ENCODE data around the gene CTXND1.
"Not testable (repeated sequence)": the region's sequence is repeated elsewhere in the genome, so short reads cannot be mapped to it uniquely, and the experiment has no call there.

CTXND1 gene

GRCh38 chr15:80252121-80252518 lies at the start of gene CTXND1:
Gene CTXND1, minus strand, starts transcription at chr15:80252213. Its CDS starts 50,264 bp downstream, at chr15:80201949.
- peak; percentile 22 for DNase-seq

DNA sequence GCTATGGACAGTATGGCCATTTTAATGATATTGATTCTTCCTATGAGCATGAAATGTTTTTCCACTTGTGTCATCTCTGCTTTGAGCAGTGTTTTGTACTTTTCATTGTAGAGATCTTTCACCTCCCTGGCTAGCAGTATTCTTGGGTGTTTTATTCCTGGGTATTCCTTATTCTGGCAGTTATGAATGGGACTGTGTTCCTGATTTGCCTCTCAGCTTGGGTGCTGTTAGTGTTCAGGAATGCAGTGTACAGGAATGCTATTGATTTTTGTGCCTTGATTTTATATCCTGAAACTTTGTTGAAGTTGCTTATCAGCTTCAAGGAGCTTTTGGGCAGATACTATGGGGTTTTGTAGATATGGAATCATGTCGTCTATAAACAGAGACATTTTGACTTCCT lies 49.5 kb upstream of the CTXND1 start:
- DNase-seq: no peak

GRCh38 chr15:80295777-80296176 lies 43.8 kb upstream of the CTXND1 start:
- not testable (repeated sequence) for DNase-seq

DNA sequence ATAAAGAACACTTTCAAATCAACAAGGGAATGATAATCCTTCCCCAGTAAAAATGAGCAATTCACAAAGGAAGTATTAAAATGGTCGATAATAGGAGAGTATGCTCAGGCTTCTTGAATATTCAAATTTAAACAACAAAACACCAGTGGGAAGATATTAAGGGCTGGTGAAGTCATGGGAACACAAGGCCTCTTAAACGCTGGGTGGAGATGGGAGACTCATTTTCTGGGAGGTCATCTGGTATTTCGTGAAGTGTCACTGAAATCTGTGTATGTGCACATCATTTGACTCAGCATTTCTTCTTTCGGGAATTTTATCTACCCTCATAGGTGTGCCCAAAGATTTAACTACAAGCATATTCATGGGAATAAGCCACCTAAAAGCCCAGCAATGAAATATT lies 40.1 kb upstream of the CTXND1 start:
- no peak for DNase-seq

GRCh38 chr15:80290891-80291290 lies 38.9 kb upstream of the CTXND1 start:
- DNase-seq: not testable (repeated sequence)

DNA sequence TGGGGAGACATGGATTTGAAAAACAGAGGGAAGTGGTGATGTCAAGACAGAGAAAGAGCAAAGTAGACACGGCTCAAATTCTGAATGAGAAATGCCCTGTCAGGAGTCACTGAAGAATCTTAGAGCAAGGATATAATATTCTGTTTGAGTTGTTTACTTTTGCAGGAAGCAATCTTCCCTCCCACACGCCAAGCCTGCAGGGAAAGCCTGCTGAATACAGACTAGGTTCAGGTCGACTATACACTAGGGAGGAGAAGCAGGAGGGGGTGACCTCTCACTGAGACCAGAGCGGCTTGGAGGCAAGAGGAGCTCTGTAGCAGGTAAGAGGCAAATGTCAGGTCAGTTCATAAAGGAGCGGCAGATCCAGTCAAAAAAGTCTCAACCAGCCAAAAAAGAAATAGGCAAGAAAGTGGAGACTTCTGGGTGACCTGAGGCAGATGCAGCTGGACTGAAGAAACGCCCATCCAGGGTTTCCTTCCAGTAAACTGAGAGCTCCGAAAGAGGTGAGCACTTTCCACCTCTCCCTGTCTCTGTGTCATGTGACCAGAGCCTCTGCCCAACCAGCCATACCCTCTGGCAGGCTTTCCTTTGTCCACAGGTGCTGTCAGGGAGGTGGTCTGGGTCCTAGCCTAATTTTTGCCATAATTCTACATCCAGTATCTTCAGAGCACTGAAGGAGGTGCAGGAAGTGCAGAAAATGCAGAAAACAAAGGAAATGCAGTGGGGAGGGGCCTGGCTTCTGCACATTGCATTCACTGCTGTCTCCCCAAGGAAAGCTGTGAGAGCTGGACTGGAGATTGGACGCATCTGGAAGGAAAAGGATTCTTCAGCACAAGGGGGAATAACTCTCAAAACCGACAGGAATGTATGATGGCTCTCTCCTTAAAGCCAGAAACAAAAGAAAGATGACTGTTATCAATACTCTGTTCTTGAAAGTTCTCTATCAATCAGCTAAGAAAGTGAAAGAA lies 37.8 kb upstream of the CTXND1 start:
- no peak for DNase-seq

DNA sequence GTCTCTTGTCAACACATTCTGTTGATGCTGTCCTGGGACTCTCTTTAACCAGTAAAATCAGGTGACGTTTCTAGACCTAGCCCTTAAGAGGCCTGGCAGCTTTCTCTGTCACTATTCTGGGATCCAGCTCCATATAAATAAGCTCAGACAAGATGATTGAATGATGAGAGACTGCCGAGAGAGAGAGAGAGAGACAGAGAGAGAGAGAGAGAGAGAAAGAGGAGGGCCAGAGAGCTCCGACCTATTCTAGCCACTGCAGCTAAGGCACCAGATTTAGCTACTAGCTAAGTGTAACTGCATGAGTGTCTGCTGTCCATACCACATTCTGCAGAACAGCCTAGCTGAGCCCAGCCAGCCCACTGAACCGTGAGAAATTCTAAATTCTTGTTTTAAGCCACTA lies 36.1 kb upstream of the CTXND1 start:
- DNase-seq: no peak

DNA sequence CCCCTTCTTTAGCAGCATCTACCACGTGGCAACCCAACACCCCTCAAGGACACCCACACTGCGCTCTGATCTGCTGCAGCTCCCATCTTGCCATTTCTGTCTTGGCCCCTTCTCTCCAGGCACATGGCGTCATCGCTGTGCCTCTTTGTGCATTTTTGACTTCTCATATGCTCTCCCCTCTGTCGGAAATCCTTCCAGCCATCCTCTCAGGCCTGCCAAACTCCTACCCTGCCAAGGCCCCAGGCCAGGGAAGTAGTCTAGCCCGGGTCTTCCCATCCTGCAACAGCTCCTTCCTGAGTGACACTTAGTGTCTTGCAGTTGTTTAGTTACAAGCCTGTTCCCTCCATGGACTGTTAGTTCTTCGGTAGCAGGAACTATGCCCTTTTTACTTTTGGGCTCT lies 34.0 kb upstream of the CTXND1 start:
- DNase-seq: no peak

GRCh38 chr15:80285379-80285778 lies 33.4 kb upstream of the CTXND1 start:
- no peak for DNase-seq

- no peak for DNase-seq
Measured at GRCh38 chr15:80283531-80283930, 31.5 kb upstream of the CTXND1 start.

DNA sequence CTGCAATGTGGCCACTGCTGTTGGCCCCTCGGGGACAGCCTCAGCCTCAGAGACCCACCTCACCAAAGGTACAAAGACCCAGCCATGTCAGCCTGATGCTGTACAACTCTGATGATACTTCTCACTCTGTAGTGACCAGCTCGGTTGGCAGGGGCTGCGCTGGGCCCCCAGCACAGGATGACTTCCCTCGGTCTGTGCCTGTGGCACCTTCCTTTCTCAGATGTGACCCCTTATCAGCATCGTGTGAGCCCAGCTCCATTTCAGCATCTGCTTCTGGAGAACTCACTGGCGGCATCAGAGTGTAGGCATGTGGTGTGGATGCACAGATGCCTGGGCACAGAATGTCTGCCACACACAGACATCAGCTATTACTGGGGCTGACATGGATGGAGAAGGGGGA lies 25.1 kb upstream of the CTXND1 start:
- no peak for DNase-seq

- DNase-seq: no peak
Measured at GRCh38 chr15:80275961-80276360, 23.9 kb upstream of the CTXND1 start.

DNA sequence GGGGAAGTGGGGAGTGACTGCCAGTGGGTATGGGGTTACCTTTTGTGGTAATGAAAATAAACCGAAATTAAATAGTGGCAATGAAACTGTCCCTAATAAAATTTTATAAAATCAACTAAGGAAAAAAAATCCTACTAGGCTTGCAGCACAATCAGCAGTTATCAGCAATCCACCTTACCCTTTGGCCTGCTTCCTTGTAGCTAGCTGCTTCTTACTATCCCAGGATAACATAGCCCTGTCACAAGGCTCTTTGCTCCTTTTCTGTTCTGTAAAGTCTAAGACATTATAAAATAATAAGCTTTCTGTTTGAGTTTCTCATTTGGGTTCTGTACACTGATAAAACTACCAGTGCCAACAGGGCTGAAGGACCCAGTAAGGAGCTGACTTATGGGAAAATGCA lies 23.0 kb upstream of the CTXND1 start:
- no peak for DNase-seq

DNA sequence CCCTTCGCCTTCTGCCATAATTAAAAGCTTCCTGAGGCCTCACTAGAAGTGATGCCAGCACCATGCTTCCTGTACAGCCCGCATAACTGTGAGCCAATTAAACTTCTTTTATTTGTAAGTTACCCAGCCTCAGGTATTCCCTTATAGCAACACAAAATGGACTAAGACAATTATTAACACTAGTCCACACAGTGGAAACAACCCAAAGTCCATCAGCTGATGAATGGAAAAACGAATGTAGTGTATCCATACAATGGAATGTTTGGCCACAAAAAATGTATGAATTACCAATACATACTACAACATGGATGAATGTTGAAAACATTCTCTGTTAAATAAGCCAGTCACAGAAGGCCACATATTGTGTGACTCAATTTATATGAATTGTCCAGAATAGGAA lies 22.5 kb upstream of the CTXND1 start:
- DNase-seq: no peak

DNA sequence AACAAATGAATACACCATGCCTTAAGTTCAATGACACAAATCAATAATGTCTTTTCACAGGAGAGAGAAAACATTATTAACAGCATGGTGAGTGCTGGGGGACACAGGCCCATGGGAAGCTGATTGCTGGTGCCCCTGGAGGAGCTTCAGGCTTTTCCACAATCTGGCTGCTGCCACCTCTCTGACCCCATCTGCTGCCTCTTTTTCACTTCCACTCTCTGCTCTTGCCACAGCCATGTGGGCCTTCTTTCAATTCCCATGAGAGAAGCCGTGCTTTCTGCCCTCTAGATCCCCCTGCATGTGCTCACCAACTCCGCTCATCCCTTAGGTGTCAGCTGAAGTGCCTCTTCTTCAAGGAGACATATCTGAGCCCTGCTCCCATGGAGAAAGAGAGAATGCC lies 21.0 kb upstream of the CTXND1 start:
- no peak for DNase-seq

- DNase-seq: no peak
Measured at GRCh38 chr15:80270472-80270871, 18.5 kb upstream of the CTXND1 start.

DNA sequence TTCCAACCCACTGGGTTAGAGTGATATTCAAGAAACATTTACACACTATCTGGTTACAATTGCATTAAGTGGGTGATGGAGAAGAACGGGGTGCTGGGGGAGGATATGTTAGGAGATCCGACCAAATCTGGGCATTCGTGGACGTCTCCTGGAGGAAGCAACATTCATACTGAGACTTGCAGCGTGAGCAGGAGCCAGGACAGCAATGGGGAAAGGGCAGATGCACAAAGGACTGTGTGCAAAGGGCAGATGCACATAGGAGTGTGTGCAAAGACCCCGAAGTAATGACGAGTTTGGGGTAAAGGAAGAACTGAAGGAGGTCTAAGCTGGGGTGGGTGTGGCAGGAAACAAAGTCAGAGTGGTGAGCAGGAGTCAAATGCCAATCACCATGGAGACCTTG lies 16.1 kb upstream of the CTXND1 start:
- no peak for DNase-seq

DNA sequence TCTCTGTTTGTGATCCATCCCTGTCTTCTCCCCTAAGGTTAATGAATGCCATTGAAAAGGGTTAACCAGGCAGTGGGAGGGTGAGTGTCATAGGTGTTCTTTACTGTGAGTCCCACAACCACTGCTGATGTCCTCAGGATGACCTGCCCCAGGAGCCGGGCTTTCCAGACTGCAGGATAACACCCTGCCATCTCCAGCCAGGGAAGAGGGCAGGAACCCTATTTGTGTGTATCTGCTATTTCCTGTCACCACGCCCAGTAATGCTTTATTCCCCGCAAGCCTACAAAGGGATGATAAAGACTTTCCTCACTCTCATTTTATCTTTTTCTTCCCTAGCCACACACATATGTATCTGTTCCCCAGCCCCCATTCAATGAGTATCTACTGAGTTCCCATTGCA lies 15.6 kb upstream of the CTXND1 start:
- no peak for DNase-seq

GRCh38 chr15:80266745-80267144 lies 14.7 kb upstream of the CTXND1 start:
- DNase-seq: no peak

GRCh38 chr15:80266113-80266512 lies 14.1 kb upstream of the CTXND1 start:
- DNase-seq: no peak

DNA sequence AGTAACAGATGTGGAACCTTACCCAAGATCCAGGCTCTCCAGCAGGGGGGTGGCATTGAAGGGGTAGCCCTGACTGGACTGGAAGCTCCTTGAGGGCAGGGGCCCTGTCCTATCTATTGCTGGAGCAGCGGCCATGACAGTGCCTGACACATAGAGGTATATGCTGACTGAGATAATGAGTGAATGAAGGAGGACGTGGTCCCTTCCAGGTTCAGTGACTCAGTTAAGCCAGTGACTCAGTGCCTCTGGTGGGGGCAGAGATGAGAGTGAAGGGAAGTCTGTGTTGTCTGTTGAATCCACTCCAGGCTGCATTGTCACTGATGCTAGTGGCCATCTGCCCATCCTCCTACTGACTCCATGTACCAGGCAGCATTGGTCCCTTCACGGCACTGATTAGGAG lies 13.0 kb upstream of the CTXND1 start:
- no peak for DNase-seq

GRCh38 chr15:80264031-80264430 lies 12.0 kb upstream of the CTXND1 start:
- DNase-seq: no peak

GRCh38 chr15:80260551-80260950 lies 8.5 kb upstream of the CTXND1 start:
- no peak for DNase-seq

DNA sequence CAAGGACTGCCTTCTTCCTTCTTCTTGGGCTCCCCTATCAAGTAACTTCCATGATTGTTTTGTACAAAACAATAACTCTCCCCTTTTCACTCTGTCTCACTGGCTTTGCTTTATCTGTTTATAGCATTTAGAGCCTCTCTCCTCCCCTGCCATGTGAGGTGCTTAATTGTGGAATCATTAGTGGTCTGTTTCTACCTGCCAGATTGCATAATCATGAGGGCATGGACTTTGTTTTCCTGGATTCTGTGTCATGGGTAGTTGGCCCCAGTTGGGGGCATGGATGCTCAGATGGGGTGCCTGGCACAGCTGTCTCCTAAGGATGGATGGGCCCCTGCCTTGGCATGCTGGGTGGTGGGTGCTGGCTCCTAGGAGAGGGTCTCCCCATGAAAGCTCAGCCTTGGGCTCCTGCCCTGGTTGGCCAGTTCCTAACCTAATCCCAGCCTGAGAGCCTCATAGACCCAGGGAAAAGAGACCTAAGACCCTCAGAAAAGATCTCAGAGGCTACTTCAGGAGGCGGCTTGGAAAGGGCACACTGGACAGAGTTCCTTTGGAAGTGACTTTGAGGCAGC lies 8.0 kb upstream of the CTXND1 start:
- DNase-seq: no peak
